Activated CD4-positive, alpha-beta T cell treated with anti-CD3 and anti-CD28 coated beads, Interleukin-2, amount 10 ng/mL, durations not matched to agents 7 days and 5 days (primary cell): ENCODE data around the gene PTPRN2. TPM values are rescaled to one million over a fixed set of nuclear protein-coding genes. Genes with fewer than 3 reads are reported as not detected.
"Not testable (repeated sequence)": the region's sequence is repeated elsewhere in the genome, so short reads cannot be mapped to it uniquely, and the experiment has no call there.

Experiments used
- CTCF ChIA-PET: fragments of 350-600 bp; sonication (Branson Sonifier 250); formaldehyde crosslinking; loops from one replicate; lab custom pipeline; 2021; ENCODE audit warnings: antibody characterized with exemption; lab: Charles Lee
- POLR2A ChIA-PET: fragments of 350-600 bp; sonication (Branson Sonifier 250); formaldehyde crosslinking; loops from one replicate; lab custom pipeline; 2021; ENCODE audit warnings: antibody characterized with exemption; lab: Charles Lee
- DNase-seq: peaks from one replicate; pipeline ENCODE4 v3.0.0-alpha.2; 2020
- H3K27ac Mint-ChIP-seq: one replicate; pipeline ENCODE4 v1.8.0; 2021; ENCODE audit warnings: mild to moderate bottlenecking, moderate library complexity, mixed read lengths
- H3K27me3 Mint-ChIP-seq: one replicate; pipeline ENCODE4 v1.8.0; 2021; ENCODE audit warnings: mixed read lengths
- H3K36me3 Mint-ChIP-seq: one replicate; pipeline ENCODE4 v1.8.0; 2021; ENCODE audit warnings: low read depth, mixed read lengths
- H3K4me1 Mint-ChIP-seq: one replicate; pipeline ENCODE4 v1.8.0; 2021; ENCODE audit warnings: mixed read lengths
- H3K4me3 Mint-ChIP-seq: one replicate; pipeline ENCODE4 v1.8.0; 2021; ENCODE audit warnings: mild to moderate bottlenecking, moderate library complexity, mixed read lengths
- H3K9me3 Mint-ChIP-seq: one replicate; pipeline ENCODE4 v1.8.0; 2021; ENCODE audit warnings: mixed read lengths
- total RNA-seq, 2 experiments: library from RNA; stranded (reverse); gene quantifications; one replicate each; pipeline ENCODE4 v1.2.3, GENCODE V29; 2021

The PTPRN2 gene
- total RNA-seq, 2 experiments from 2014 or later, result 2.6 to 2.7 TPM

GRCh38 chr7:158416283-158416933 lies 171.2 kb downstream of the PTPRN2 start:
- Mint-ChIP-seq H3K27ac (no peak overlapping the region), H3K9me3 (peaks cover 20% of the 10 kb centered on the region), H3K36me3 (no peaks in the 10 kb centered on the region), H3K27me3 (no peaks in the 10 kb centered on the region), H3K4me1 (no peaks in the 10 kb centered on the region), H3K4me3 (no peak overlapping the region)
- POLR2A ChIA-PET, result no interaction called here
- CTCF ChIA-PET, result no interaction called here
- no peak for DNase-seq

GRCh38 chr7:158415316-158415715 lies 172.3 kb downstream of the PTPRN2 start:
- POLR2A ChIA-PET, result no interaction called here
- CTCF ChIA-PET, result no interaction called here
- DNase-seq, result no peak
- no peaks in the 10 kb centered on the region for H3K36me3 Mint-ChIP-seq
- H3K27ac Mint-ChIP-seq, result no peak overlapping the region
- no peaks in the 10 kb centered on the region for H3K4me1 Mint-ChIP-seq
- H3K4me3 Mint-ChIP-seq, result no peak overlapping the region
- peaks cover 20% of the 10 kb centered on the region for H3K9me3 Mint-ChIP-seq
- H3K27me3 Mint-ChIP-seq, result no peaks in the 10 kb centered on the region

GRCh38 chr7:158414486-158414961 lies 173.1 kb downstream of the PTPRN2 start:
- POLR2A ChIA-PET, result no interaction called here
- DNase-seq, result no peak
- no peak overlapping the region for H3K4me3 Mint-ChIP-seq
- CTCF ChIA-PET, result no interaction called here
- no peak overlapping the region for H3K27ac Mint-ChIP-seq
- peaks cover 20% of the 10 kb centered on the region for H3K9me3 Mint-ChIP-seq
- H3K27me3 Mint-ChIP-seq, result no peaks in the 10 kb centered on the region
- no peaks in the 10 kb centered on the region for H3K4me1 Mint-ChIP-seq
- no peaks in the 10 kb centered on the region for H3K36me3 Mint-ChIP-seq

GRCh38 chr7:158414002-158414401 lies 173.6 kb downstream of the PTPRN2 start:
- Mint-ChIP-seq H3K9me3 (peaks cover 19% of the 10 kb centered on the region), H3K27ac (no peak overlapping the region), H3K27me3 (no peaks in the 10 kb centered on the region), H3K4me1 (no peaks in the 10 kb centered on the region), H3K4me3 (no peak overlapping the region), H3K36me3 (no peaks in the 10 kb centered on the region)
- ChIA-PET POLR2A (no interaction called here), CTCF (no interaction called here)
- no peak for DNase-seq

GRCh38 chr7:158411232-158411950 lies 176.2 kb downstream of the PTPRN2 start:
- POLR2A ChIA-PET, result no interaction called here
- H3K27ac Mint-ChIP-seq, result no peak overlapping the region
- CTCF ChIA-PET, result no interaction called here
- DNase-seq, result no peak
- H3K36me3 Mint-ChIP-seq, result no peaks in the 10 kb centered on the region
- H3K27me3 Mint-ChIP-seq, result no peaks in the 10 kb centered on the region
- no peak overlapping the region for H3K4me3 Mint-ChIP-seq
- H3K9me3 Mint-ChIP-seq, result peaks cover 2% of the 10 kb centered on the region
- H3K4me1 Mint-ChIP-seq, result no peaks in the 10 kb centered on the region

- DNase-seq, result no peak
- CTCF ChIA-PET, result no interaction called here
- POLR2A ChIA-PET, result no interaction called here
- Mint-ChIP-seq H3K27me3 (no peaks in the 10 kb centered on the region), H3K4me3 (no peak overlapping the region), H3K27ac (no peak overlapping the region), H3K36me3 (no peaks in the 10 kb centered on the region), H3K9me3 (no peaks in the 10 kb centered on the region), H3K4me1 (no peaks in the 10 kb centered on the region)
Observed at GRCh38 chr7:158410720-158411119, 176.9 kb downstream of the PTPRN2 start.

- Mint-ChIP-seq H3K27ac (no peak overlapping the region), H3K4me1 (no peaks in the 10 kb centered on the region), H3K27me3 (no peaks in the 10 kb centered on the region), H3K9me3 (no peaks in the 10 kb centered on the region), H3K4me3 (no peak overlapping the region), H3K36me3 (no peaks in the 10 kb centered on the region)
- ChIA-PET POLR2A (no interaction called here), CTCF (no interaction called here)
- DNase-seq, result no peak
Observed at GRCh38 chr7:158409816-158410330, 177.8 kb downstream of the PTPRN2 start.

GRCh38 chr7:158409120-158409519 lies 178.5 kb downstream of the PTPRN2 start:
- H3K4me3 Mint-ChIP-seq, result no peak overlapping the region
- H3K27me3 Mint-ChIP-seq, result no peaks in the 10 kb centered on the region
- H3K27ac Mint-ChIP-seq, result no peak overlapping the region
- H3K4me1 Mint-ChIP-seq, result no peaks in the 10 kb centered on the region
- POLR2A ChIA-PET, result no interaction called here
- DNase-seq, result no peak
- H3K36me3 Mint-ChIP-seq, result no peaks in the 10 kb centered on the region
- CTCF ChIA-PET, result no interaction called here
- no peaks in the 10 kb centered on the region for H3K9me3 Mint-ChIP-seq

- no peak overlapping the region for H3K27ac Mint-ChIP-seq
- no peak overlapping the region for H3K4me3 Mint-ChIP-seq
- no peak for DNase-seq
- no peaks in the 10 kb centered on the region for H3K27me3 Mint-ChIP-seq
- no peaks in the 10 kb centered on the region for H3K36me3 Mint-ChIP-seq
- H3K9me3 Mint-ChIP-seq, result no peaks in the 10 kb centered on the region
- ChIA-PET CTCF (no interaction called here), POLR2A (no interaction called here)
- H3K4me1 Mint-ChIP-seq, result no peaks in the 10 kb centered on the region
Observed at GRCh38 chr7:158408318-158408920, 179.2 kb downstream of the PTPRN2 start.

- H3K4me3 Mint-ChIP-seq, result no peak overlapping the region
- H3K36me3 Mint-ChIP-seq, result no peaks in the 10 kb centered on the region
- ChIA-PET CTCF (no interaction called here), POLR2A (no interaction called here)
- DNase-seq, result peak; percentile 15
- no peaks in the 10 kb centered on the region for H3K9me3 Mint-ChIP-seq
- no peaks in the 10 kb centered on the region for H3K4me1 Mint-ChIP-seq
- no peak overlapping the region for H3K27ac Mint-ChIP-seq
- H3K27me3 Mint-ChIP-seq, result no peaks in the 10 kb centered on the region
Observed at GRCh38 chr7:158407581-158408317, 179.9 kb downstream of the PTPRN2 start.

GRCh38 chr7:158406801-158407200 lies 180.8 kb downstream of the PTPRN2 start:
- no peak overlapping the region for H3K4me3 Mint-ChIP-seq
- DNase-seq, result no peak
- H3K27me3 Mint-ChIP-seq, result no peaks in the 10 kb centered on the region
- ChIA-PET POLR2A (no interaction called here), CTCF (no interaction called here)
- H3K9me3 Mint-ChIP-seq, result no peaks in the 10 kb centered on the region
- H3K36me3 Mint-ChIP-seq, result no peaks in the 10 kb centered on the region
- no peak overlapping the region for H3K27ac Mint-ChIP-seq
- no peaks in the 10 kb centered on the region for H3K4me1 Mint-ChIP-seq

GRCh38 chr7:158406364-158406763 lies 181.3 kb downstream of the PTPRN2 start:
- POLR2A ChIA-PET, result no interaction called here
- Mint-ChIP-seq H3K27me3 (no peaks in the 10 kb centered on the region), H3K9me3 (no peaks in the 10 kb centered on the region), H3K4me3 (no peak overlapping the region), H3K36me3 (no peaks in the 10 kb centered on the region), H3K4me1 (no peaks in the 10 kb centered on the region), H3K27ac (no peak overlapping the region)
- CTCF ChIA-PET, result no interaction called here
- DNase-seq, result no peak

- H3K4me1 Mint-ChIP-seq, DNase-seq, H3K27ac Mint-ChIP-seq, H3K4me3 Mint-ChIP-seq, POLR2A ChIA-PET, CTCF ChIA-PET, H3K27me3 Mint-ChIP-seq, H3K36me3 Mint-ChIP-seq, H3K9me3 Mint-ChIP-seq: not testable (repeated sequence)
Observed at GRCh38 chr7:158405771-158406170, 181.9 kb downstream of the PTPRN2 start.
